GM19455 (cell line): ENCODE measurements around the gene FEM1B.
A peak's percentile ranks its signal among the peaks of the same experiment; 100 is the strongest.

Source experiments
- ATAC-seq: cut with Tn5 transposase; IDR thresholded peaks from one replicate; pipeline ENCODE4 v1.9.1; 2021; ENCODE audit not compliant: unreplicated experiment

FEM1B gene

GRCh38 chr15:68284616-68285258 is 7.2 kb downstream of the FEM1B start:
- no peak for ATAC-seq

- no peak for ATAC-seq
These were observed 7.9 kb downstream of the FEM1B start for GRCh38 chr15:68285259-68285980.

- no peak for ATAC-seq
These were observed 8.7 kb downstream of the FEM1B start for GRCh38 chr15:68286256-68286655.

GRCh38 chr15:68289057-68289456 is 11.5 kb downstream of the FEM1B start:
- no peak for ATAC-seq

GRCh38 chr15:68289621-68290352 is 12.2 kb downstream of the FEM1B start:
- no peak for ATAC-seq

- ATAC-seq, result no peak
These were observed 13.2 kb downstream of the FEM1B start for GRCh38 chr15:68290715-68291114.

GRCh38 chr15:68292157-68292781 is 14.7 kb downstream of the FEM1B start:
- no peak for ATAC-seq

- no peak for ATAC-seq
These were observed 15.4 kb downstream of the FEM1B start for GRCh38 chr15:68292967-68293366.

GRCh38 chr15:68295014-68295805 is 17.7 kb downstream of the FEM1B start:
- no peak for ATAC-seq

GRCh38 chr15:68298336-68298735 is 20.8 kb downstream of the FEM1B start:
- no peak for ATAC-seq

GRCh38 chr15:68298882-68299381 is 21.4 kb downstream of the FEM1B start:
- ATAC-seq, result peak; percentile 83

GRCh38 chr15:68299436-68299835 is 21.9 kb downstream of the FEM1B start:
- peak; percentile 12 for ATAC-seq

GRCh38 chr15:68300115-68300940 is 22.8 kb downstream of the FEM1B start:
- no peak for ATAC-seq

GRCh38 chr15:68301301-68301700 is 23.8 kb downstream of the FEM1B start:
- ATAC-seq, result no peak

GRCh38 chr15:68302729-68303128 is 25.2 kb downstream of the FEM1B start:
- ATAC-seq, result no peak

- no peak for ATAC-seq
These were observed 25.6 kb downstream of the FEM1B start for GRCh38 chr15:68303134-68303533.

GRCh38 chr15:68303560-68304436 is 26.3 kb downstream of the FEM1B start:
- no peak for ATAC-seq

GRCh38 chr15:68304589-68305337 is 27.2 kb downstream of the FEM1B start:
- ATAC-seq, result no peak
